Measurements from ENCODE around the gene CNOT8.

DNA sequence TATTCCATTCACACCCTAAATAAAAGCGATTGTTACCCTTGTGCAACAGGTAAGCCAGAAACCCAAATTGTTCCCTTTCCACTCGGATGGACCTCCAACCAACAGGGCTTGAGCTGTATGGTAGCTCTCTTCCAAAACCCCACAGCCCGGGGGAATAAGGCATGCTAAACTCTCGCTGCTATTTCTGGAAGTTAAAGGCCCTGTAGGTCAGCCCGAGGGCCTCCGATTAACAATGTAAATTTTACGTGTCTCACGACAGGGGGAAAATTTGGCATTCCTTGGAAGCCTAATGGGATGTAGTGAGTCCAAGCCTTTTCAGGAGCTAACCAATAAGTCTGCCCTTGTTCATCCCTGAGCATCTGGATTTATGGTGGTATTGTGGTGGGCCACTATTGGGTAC, 26.0 kb downstream of the CNOT8 start:
- TF ChIP-seq CTCF (IDR thresholded peaks at IDR 0.05) (no peak), ZFX (IDR thresholded peaks at IDR 0.05; ENCODE audit: borderline replicate concordance) (no peak)

Measured in 22Rv1 (cell line).